ENCODE results near the gene GMPPB. TPM values are rescaled to one million over a fixed set of nuclear protein-coding genes. Genes with fewer than 3 reads are reported as not detected.
"Not testable (repeated sequence)": the region's sequence is repeated elsewhere in the genome, so short reads cannot be mapped to it uniquely, and the experiment has no call there.

GMPPB gene
- polyA plus RNA-seq (ENCODE audit: insufficient read length in 4 of 4): 10 to 100 TPM; 12.8 to 19.4 (median 14.1) TPM

GRCh38 chr3:49723628-49724551, at the start of gene GMPPB:
Gene GMPPB, minus strand, starts transcription at chr3:49723951. Its CDS starts 225 bp downstream, at chr3:49723726.
- DNase-seq (ENCODE audit: low read depth in 4 of 4, low spot score in 3 of 4): peak; percentile 85 to 93 (median 90)

DNA sequence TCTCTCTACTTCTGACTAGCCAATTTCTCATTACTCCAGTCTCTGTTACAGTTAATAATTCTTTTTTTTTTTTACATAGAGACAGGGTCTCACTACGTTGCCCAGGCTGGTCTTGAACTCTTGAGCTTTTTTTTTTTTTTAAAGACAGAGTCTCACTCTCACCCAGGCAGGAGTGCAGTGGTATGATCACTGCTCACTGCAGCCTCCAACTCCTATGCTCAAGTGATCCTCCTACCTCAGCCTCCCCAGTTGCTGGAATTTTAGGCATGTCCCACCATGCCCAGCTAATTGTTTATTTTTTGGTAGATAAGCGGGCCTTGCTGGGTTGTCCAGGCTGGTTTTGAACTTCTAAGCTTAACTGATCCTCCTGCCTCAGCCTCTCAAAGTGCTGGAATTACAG, 49.0 kb upstream of the GMPPB start:
- no peak for DNase-seq (ENCODE audit: low read depth in 4 of 4, low spot score in 3 of 4)

GRCh38 chr3:49771340-49771938, 47.7 kb upstream of the GMPPB start:
- DNase-seq (ENCODE audit: low read depth in 4 of 4, low spot score in 3 of 4): no peak

DNA sequence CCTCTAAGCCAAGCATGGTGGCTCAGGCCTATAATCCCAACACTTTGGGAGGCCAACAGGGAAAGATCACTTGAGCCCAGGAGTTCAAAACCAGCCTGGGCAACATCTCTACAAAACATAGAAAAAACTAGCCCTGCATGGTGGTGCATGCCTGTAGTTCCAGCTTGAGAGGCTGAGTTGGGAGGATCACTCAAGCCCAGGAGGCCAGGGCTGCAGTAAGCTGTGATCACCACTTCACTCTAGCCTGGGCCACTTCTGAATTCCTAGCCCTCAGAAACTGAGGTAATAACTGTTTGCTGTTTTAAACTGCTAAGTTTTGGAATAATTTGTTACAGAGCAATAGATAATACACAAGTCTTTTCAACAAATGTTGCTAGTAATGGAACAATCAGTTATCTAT, 46.2 kb upstream of the GMPPB start:
- DNase-seq (ENCODE audit: low read depth in 4 of 4, low spot score in 3 of 4): no peak

GRCh38 chr3:49769286-49769915, 45.6 kb upstream of the GMPPB start:
- DNase-seq (ENCODE audit: low read depth in 4 of 4, low spot score in 3 of 4): no peak

GRCh38 chr3:49763981-49764380, 40.2 kb upstream of the GMPPB start:
- no peak for DNase-seq (ENCODE audit: low read depth in 4 of 4, low spot score in 3 of 4)

GRCh38 chr3:49761661-49762060, 37.9 kb upstream of the GMPPB start:
- DNase-seq (ENCODE audit: low read depth in 4 of 4, low spot score in 3 of 4): no peak

- DNase-seq (ENCODE audit: low read depth in 4 of 4, low spot score in 3 of 4): no peak
Measured at GRCh38 chr3:49759226-49759625, 35.5 kb upstream of the GMPPB start.

DNA sequence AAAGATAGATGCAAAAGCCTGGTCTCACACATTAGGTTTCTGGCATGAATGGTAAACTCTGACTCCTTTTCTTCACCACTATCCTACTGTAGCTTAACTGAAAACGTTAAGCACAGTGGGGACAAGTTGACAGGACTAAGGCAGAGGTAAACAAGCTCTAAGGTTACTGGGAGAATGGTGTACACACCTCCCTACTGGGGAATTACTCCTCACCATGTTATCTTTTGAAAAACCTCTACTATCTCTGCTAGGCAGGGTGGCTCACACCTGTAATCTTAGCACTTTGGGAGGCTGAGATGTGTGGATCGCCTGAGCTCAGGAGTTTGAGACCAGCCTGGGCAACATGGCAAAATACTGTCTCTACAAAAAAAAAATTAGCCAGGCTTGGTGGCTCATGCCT, 33.4 kb upstream of the GMPPB start:
- DNase-seq (ENCODE audit: low read depth in 4 of 4, low spot score in 3 of 4): no peak

DNA sequence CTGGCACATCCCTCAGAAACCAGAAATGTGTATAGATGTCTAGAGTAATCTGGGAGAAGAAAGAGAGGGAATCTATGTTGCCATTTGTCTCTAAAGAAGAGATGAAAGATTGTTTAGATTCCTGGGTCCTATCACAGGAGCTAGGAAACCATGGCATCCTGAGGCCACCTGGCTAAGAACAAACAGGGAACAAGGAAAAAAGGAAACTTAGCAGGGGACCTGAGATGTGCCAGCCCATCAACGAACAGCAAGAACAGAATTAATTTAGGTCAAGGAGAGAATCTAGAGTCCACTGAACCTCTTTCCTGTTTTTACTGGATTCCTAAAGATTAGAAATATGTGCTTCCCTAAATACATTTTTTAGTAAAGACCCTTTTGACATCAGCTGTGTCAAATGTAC, 32.3 kb upstream of the GMPPB start:
- no peak for DNase-seq (ENCODE audit: low read depth in 4 of 4, low spot score in 3 of 4)

- no peak for DNase-seq (ENCODE audit: low read depth in 4 of 4, low spot score in 3 of 4)
Measured at GRCh38 chr3:49754536-49754935, 30.8 kb upstream of the GMPPB start.

DNA sequence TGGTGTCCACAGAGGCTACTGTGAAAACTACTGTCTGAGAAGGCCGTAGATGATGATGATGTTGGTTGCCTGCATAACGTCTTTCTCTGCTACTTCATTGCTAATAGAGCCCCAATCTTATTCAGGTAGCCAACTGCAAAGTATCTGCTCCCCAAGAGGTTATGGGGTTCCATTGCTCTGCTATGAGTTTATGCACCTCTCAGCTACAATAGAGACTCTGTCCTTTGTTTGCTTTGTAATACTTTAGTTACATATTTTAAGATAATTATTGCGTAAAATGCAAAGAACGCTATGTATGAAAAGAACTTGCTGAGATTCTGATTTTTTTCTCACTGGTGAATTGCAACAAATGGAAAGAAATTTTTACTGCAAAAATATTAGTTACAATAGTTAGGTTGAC, 27.8 kb upstream of the GMPPB start:
- DNase-seq (ENCODE audit: low read depth in 4 of 4, low spot score in 3 of 4): no peak

DNA sequence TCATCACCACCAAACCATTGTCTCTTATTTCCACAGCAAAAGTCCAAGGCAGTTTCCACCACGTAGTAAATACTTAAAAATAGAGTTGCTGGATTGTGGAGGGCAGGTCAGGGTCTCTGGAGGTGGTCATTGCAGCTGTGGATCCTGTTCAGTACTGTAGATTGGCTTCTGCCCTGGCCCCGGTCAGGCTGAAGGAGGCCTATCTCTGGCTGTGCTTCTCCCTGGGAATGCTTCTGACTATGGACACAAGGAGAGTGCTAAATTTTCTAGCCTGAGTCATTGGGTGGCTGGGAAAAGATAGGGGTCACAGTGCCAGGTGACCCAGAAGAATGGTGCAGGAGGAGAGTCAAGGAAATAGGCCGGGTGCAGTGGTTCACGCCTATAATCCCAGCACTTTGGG, 26.3 kb upstream of the GMPPB start:
- DNase-seq (ENCODE audit: low read depth in 4 of 4, low spot score in 3 of 4): no peak

DNA sequence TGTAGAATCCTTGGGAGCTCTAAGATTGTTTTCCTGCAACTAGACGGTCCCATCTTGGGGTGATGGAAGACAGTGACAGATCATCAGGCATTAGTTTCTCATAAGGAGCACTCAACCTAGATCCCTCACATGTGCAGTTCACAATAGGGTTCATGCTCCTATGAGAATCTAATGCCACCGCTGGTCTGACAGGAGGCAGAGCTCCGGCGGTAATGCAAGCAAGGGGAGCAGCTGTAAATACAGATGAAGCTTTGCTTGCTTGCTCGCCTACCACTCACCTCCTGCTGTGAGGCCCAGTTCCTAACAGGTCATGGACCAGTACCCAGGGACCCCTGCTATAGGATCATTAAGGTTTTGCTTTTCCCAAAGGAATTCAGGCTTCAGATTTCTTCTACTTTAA, 25.1 kb upstream of the GMPPB start:
- not testable (repeated sequence) for DNase-seq (ENCODE audit: low read depth in 4 of 4, low spot score in 3 of 4)

DNA sequence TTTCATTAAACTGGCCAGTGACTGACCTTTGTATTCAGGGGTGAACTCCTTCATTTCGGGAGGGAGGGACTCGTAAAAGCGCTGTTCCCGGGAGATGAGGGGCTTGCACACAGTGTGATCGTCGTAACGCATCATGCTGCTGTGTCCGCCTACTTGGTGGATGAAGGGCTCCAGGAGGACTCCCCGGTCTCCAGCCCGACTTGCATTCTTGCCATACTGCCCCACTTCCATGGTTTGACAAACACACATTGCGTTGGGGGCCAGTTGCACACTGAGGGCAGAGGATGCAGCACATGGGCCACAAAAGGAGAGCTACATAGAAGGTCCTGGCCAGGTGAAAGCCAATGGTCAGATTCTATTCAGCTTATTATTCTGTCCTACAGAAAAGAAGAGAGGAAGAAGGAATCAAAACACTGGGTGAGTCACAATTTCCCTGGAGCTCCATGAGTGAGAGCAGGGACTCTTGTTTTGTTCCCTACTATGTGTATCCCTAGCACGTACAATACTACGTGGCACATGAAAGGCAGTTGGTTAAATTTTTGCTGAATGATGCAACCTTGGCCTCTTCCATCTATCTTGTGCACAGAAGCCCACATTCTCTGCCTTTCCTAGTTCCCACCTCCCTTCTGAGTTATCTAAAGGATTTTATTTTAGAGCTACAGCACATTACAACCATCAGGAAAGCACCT, 24.2 kb upstream of the GMPPB start:
- no peak for DNase-seq (ENCODE audit: low read depth in 4 of 4, low spot score in 3 of 4)

- DNase-seq (ENCODE audit: low read depth in 4 of 4, low spot score in 3 of 4): no peak
Measured at GRCh38 chr3:49745986-49746385, 22.2 kb upstream of the GMPPB start.

- no peak for DNase-seq (ENCODE audit: low read depth in 4 of 4, low spot score in 3 of 4)
Measured at GRCh38 chr3:49740427-49740826, 16.7 kb upstream of the GMPPB start.

DNA sequence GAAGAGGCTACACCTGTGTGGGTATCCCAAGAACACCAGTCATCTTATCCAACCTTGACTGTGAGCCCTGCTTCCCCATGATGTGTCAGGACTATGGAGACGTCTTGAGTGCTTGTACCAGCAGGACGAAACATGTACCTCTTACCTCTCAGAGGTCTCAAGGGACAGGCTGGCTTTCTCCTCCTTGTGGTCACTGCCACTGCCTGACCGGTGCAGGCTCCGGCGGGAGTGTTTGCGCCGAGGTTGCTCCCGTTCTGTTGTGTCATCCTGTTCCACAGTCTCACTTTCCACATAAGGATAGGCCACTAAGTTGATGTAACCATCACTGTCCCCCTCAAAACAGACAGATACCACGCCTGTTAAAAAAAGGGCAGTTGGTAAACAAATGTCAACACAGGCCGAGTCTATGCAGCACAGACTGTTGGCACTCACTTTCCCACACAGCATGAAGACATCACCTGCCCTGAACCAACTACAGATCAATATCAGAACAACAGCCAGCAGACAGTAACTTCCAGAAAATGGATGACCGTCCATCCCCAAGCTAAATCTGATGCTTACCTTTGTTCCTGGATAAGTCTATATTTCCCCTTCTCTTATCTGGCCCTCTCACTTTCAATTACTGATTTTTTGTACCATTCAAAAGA, 14.4 kb upstream of the GMPPB start:
- no peak for DNase-seq (ENCODE audit: low read depth in 4 of 4, low spot score in 3 of 4)

- no peak for DNase-seq (ENCODE audit: low read depth in 4 of 4, low spot score in 3 of 4)
Measured at GRCh38 chr3:49734752-49735151, 11.0 kb upstream of the GMPPB start.

- DNase-seq (ENCODE audit: low read depth in 4 of 4, low spot score in 3 of 4): no peak
Measured at GRCh38 chr3:49733551-49733950, 9.8 kb upstream of the GMPPB start.

DNA sequence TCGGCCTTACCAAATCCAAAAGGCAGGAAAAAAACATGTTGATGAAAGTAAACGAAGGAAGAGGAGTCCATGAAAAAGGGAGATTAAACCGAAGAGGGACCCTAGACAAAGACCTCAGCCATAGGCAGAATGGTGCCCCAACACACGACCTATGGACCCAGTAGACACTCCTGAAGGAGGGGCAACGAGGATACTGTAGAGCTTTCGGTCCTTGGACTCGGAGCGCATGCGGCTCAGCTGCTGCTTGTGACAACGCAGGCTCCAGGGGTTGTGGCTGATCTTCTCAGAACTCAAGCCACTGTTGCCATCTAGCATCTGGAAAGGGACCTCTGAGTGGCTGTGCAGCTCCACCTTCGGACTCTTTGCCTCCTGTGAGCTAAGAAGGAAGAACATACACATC, 8.8 kb upstream of the GMPPB start:
- DNase-seq (ENCODE audit: low read depth in 4 of 4, low spot score in 3 of 4): no peak
